K562 (cell line): ENCODE data around the gene SS18L1. TPM values are rescaled to one million over a fixed set of nuclear protein-coding genes. Genes with fewer than 3 reads are reported as not detected.
A peak's percentile ranks its signal among the peaks of the same experiment; 100 is the strongest.

Experiments
- KDM5B ChIP-seq: fragments of 200-600 bp; sonication (generic); IDR thresholded peaks from 2 replicates; pipeline ENCODE4 v1.6.1; 2012; ENCODE audit warnings: low read depth, mild to moderate bottlenecking, moderate library complexity, low read length, control low read depth, inconsistent platforms; ENCODE audit not compliant: insufficient replicate concordance
- POLR2G ChIP-seq: fragments of 200-400 bp; formaldehyde crosslinking; IDR thresholded peaks from 2 replicates; pipeline ENCODE4 v1.6.1; 2017; ENCODE audit warnings: low read depth, mild to moderate bottlenecking, antibody characterized with exemption, low read length, moderate library complexity
- SMC3 ChIP-seq: conservative IDR thresholded peaks from 2 replicates; pipeline ENCODE4 v1.6.1; 2011; ENCODE audit warnings: low read depth, low read length, improper control_type of control experiment; ENCODE audit not compliant: insufficient read depth
- polyA plus RNA-seq, 8 experiments: library from polyadenylated mRNA; depleted of rRNA in 4 of 8; stranded (reverse) in 5 of 8; unstranded in 3 of 8; fragments of >200 nt; fragmentation: Nextera tagmentation in 2 of 8; fragmentation: Illumina TruSeq in 1 of 8; extraction: Ambion mirVana in 2 of 8; extraction: Trizol in 1 of 8; gene quantifications; 2 replicates each; pipeline versions ENCODE4 v1.2.1 to v1.2.3, GENCODE V29; 2011 to 2014; ENCODE audit warnings: inconsistent platforms in 1 of 8, missing spikeins in 1 of 8
- total RNA-seq, 7 experiments: library from RNA; depleted of rRNA in 6 of 7; stranded (reverse); fragments of >200 nt in 6 of 7; fragmentation: Illumina TruSeq in 2 of 7; extraction: Trizol in 2 of 7; gene quantifications; 2 replicates each; pipeline versions ENCODE4 v1.2.1 to v1.2.3, GENCODE V29; 2011 to 2021; ENCODE audit warnings: low replicate concordance in 1 of 7
- TF ChIP-seq, protein P1 (sequence below), 2 experiments: fragments of 450-650 bp; formaldehyde crosslinking in 1 of 2; IDR thresholded peaks; 2 replicates each; pipeline versions ENCODE4 v1.4.0 to v1.6.1; 2014 to 2020; ENCODE audit warnings: mild to moderate bottlenecking in 2 of 2, borderline replicate concordance in 1 of 2, low read depth in 1 of 2
- TF ChIP-seq, protein P2 (sequence below): fragments of 250-450 bp; sonication (Bioruptor Pico); IDR thresholded peaks from 2 replicates; pipeline ENCODE4 v1.4.0; 2020
- TF ChIP-seq, protein P3 (sequence below): sonication (generic); formaldehyde crosslinking; IDR thresholded peaks from 2 replicates; pipeline ENCODE4 v1.8.0; 2022; ENCODE audit warnings: missing genetic modification reagents, mild to moderate bottlenecking, moderate library complexity, borderline replicate concordance

SS18L1 gene
- total and polyA plus RNA-seq, 9 of the 15 experiments (the other 6 are each of a cell fraction or from before 2014, with no cell fraction given), result 2.7 to 28.3 (median 15.1) TPM

DNA sequence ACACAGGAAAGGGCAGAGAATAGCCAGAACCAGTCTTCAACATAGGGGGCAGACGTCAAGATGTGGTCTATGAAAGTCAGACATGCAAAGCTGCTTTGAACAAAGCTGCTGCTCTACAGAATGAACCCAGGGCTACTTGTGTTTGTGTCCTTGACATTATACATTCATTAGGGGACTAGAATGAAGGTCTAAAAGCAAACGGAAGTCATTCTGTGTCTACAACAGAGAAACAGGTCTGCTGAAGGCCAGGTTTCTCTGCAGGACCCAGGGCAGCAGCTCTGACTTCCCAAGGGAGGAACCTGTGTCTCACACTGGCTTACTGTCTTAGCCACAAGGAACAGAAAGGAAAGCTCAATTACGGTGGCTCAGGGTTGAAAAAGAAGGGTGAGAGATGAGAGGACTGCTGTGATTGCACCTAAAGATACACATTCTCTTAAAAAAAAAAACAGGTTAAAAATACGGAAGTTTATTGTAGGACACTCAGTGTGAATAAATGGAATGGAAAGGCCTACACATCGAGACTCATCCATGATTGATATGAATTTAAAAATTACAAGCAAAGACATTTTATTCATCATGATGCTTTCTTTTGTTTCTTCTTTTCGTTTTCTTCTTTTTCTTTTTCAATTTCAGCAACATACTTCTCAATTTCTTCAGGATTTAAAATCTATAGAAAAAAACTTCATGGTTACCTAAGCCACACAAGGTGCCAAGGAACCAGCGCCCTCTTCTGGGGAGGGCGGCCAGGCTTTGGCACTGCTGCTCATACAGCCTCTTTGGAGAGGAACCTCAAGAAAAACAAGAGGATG, 7.1 kb upstream of the SS18L1 start (continued):
- TF ChIP-seq, protein P1, sequence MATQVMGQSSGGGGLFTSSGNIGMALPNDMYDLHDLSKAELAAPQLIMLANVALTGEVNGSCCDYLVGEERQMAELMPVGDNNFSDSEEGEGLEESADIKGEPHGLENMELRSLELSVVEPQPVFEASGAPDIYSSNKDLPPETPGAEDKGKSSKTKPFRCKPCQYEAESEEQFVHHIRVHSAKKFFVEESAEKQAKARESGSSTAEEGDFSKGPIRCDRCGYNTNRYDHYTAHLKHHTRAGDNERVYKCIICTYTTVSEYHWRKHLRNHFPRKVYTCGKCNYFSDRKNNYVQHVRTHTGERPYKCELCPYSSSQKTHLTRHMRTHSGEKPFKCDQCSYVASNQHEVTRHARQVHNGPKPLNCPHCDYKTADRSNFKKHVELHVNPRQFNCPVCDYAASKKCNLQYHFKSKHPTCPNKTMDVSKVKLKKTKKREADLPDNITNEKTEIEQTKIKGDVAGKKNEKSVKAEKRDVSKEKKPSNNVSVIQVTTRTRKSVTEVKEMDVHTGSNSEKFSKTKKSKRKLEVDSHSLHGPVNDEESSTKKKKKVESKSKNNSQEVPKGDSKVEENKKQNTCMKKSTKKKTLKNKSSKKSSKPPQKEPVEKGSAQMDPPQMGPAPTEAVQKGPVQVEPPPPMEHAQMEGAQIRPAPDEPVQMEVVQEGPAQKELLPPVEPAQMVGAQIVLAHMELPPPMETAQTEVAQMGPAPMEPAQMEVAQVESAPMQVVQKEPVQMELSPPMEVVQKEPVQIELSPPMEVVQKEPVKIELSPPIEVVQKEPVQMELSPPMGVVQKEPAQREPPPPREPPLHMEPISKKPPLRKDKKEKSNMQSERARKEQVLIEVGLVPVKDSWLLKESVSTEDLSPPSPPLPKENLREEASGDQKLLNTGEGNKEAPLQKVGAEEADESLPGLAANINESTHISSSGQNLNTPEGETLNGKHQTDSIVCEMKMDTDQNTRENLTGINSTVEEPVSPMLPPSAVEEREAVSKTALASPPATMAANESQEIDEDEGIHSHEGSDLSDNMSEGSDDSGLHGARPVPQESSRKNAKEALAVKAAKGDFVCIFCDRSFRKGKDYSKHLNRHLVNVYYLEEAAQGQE (IDR thresholded peaks at IDR 0.05; ENCODE audit: borderline replicate concordance), result peak; percentile 67
- TF ChIP-seq, protein P1 (CRISPR knock-in tag; IDR thresholded peaks at IDR 0.05; ENCODE audit: low read depth), result no peak
- peak; percentile 70 for TF ChIP-seq SMC3
- TF ChIP-seq, protein P2, sequence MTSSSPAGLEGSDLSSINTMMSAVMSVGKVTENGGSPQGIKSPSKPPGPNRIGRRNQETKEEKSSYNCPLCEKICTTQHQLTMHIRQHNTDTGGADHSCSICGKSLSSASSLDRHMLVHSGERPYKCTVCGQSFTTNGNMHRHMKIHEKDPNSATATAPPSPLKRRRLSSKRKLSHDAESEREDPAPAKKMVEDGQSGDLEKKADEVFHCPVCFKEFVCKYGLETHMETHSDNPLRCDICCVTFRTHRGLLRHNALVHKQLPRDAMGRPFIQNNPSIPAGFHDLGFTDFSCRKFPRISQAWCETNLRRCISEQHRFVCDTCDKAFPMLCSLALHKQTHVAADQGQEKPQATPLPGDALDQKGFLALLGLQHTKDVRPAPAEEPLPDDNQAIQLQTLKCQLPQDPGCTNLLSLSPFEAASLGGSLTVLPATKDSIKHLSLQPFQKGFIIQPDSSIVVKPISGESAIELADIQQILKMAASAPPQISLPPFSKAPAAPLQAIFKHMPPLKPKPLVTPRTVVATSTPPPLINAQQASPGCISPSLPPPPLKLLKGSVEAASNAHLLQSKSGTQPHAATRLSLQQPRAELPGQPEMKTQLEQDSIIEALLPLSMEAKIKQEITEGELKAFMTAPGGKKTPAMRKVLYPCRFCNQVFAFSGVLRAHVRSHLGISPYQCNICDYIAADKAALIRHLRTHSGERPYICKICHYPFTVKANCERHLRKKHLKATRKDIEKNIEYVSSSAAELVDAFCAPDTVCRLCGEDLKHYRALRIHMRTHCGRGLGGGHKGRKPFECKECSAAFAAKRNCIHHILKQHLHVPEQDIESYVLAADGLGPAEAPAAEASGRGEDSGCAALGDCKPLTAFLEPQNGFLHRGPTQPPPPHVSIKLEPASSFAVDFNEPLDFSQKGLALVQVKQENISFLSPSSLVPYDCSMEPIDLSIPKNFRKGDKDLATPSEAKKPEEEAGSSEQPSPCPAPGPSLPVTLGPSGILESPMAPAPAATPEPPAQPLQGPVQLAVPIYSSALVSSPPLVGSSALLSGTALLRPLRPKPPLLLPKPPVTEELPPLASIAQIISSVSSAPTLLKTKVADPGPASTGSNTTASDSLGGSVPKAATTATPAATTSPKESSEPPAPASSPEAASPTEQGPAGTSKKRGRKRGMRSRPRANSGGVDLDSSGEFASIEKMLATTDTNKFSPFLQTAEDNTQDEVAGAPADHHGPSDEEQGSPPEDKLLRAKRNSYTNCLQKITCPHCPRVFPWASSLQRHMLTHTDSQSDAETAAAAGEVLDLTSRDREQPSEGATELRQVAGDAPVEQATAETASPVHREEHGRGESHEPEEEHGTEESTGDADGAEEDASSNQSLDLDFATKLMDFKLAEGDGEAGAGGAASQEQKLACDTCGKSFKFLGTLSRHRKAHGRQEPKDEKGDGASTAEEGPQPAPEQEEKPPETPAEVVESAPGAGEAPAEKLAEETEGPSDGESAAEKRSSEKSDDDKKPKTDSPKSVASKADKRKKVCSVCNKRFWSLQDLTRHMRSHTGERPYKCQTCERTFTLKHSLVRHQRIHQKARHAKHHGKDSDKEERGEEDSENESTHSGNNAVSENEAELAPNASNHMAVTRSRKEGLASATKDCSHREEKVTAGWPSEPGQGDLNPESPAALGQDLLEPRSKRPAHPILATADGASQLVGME (CRISPR knock-in tag), result no peak
- TF ChIP-seq POLR2G, result 0 out of 2 replicates have a peak, but pooled peaks have one; percentile 23
- TF ChIP-seq, protein P3, sequence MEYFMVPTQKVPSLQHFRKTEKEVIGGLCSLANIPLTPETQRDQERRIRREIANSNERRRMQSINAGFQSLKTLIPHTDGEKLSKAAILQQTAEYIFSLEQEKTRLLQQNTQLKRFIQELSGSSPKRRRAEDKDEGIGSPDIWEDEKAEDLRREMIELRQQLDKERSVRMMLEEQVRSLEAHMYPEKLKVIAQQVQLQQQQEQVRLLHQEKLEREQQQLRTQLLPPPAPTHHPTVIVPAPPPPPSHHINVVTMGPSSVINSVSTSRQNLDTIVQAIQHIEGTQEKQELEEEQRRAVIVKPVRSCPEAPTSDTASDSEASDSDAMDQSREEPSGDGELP (CRISPR knock-in tag), result no peak
- no peak for TF ChIP-seq KDM5B
